ENCODE results near the gene KIRREL3.
A peak's percentile ranks its signal among the peaks of the same experiment; 100 is the strongest.

The KIRREL3 gene

GRCh38 chr11:126639692-126640091, 360.9 kb downstream of the KIRREL3 start:
- no peak for DNase-seq (ENCODE audit: low read depth)
- no peak overlapping the region for H3K4me3 ChIP-seq (ENCODE audit: control insufficient read depth, low read depth, low read length)
- TF ChIP-seq CTCF (conservative IDR thresholded peaks at IDR 0.05; ENCODE audit: control insufficient read depth, insufficient read depth, low read depth, low read length) = no peak

GRCh38 chr11:126638648-126639047, 361.9 kb downstream of the KIRREL3 start:
- H3K4me3 ChIP-seq (ENCODE audit: control insufficient read depth, low read depth, low read length) = no peak overlapping the region
- no peak for TF ChIP-seq CTCF (conservative IDR thresholded peaks at IDR 0.05; ENCODE audit: control insufficient read depth, insufficient read depth, low read depth, low read length)
- DNase-seq (ENCODE audit: low read depth) = no peak

DNA sequence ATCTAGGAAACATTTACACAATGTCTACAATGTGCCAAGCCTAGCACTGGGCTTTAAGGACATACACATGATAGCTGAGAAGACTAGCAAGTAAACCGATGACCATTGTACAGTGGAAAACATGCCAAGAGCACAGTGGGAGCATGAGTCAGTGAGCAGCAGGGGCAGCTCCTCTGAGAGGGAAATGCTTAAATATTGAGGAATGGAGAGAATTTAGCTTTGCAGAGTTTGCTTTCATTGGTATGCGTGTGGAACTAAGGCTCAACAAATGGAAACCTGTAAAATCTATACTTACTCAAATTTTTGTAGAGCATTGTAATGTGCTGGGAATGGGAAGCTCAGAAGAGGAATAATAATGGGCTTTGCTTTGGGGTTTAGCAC, 362.8 kb downstream of the KIRREL3 start:
- no peak overlapping the region for H3K4me3 ChIP-seq (ENCODE audit: control insufficient read depth, low read depth, low read length)
- DNase-seq (ENCODE audit: low read depth) = peak; percentile 86
- TF ChIP-seq CTCF (conservative IDR thresholded peaks at IDR 0.05; ENCODE audit: control insufficient read depth, insufficient read depth, low read depth, low read length) = no peak

GRCh38 chr11:126636911-126637794, 363.4 kb downstream of the KIRREL3 start:
- DNase-seq (ENCODE audit: low read depth) = peak; percentile 74
- no peak for TF ChIP-seq CTCF (conservative IDR thresholded peaks at IDR 0.05; ENCODE audit: control insufficient read depth, insufficient read depth, low read depth, low read length)
- no peak overlapping the region for H3K4me3 ChIP-seq (ENCODE audit: control insufficient read depth, low read depth, low read length)

DNA sequence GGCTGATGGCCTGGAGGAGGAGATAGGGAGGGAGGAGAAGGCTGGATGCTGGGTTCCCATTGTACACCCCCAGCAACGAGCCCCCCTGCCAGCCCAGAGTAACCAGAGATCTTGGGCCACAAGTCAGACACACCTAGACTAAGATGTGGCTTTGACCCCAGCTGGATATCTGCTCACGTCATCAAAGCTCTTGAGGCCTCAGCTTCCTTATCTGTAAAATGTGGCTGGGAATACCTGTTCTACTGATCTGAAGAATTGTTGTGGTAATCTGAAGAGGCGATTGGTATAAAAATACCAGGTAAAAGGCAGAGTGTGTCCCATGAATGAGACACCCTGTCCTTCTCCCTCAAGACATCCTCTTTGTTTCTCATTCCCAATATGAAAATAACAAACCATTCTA, 365.1 kb downstream of the KIRREL3 start:
- no peak for TF ChIP-seq CTCF (conservative IDR thresholded peaks at IDR 0.05; ENCODE audit: control insufficient read depth, insufficient read depth, low read depth, low read length)
- no peak for DNase-seq (ENCODE audit: low read depth)

DNA sequence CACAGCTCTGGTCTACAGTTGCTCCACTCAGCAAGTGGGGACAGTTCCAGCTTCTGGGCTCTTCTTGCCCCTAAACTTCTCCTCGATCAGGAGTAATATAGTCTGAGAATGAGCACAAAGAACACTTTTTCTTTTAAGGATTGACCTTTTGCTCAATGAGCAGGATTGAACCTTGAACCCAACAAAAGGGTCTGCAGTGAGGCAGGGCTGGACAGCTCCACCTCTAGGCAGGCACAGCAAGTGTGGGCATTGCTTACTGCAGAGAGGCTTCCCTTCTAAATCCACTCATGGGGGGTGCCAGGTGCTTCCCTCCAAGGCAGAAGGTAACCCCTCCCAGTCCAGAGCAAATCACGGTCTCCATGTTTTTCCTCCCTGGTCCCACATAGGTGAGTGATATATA, 365.6 kb downstream of the KIRREL3 start:
- no peak for TF ChIP-seq CTCF (conservative IDR thresholded peaks at IDR 0.05; ENCODE audit: control insufficient read depth, insufficient read depth, low read depth, low read length)
- DNase-seq (ENCODE audit: low read depth) = no peak

More for the DNA sequence above, 365.1 kb downstream of the KIRREL3 start:
- no peak overlapping the region for H3K4me3 ChIP-seq (ENCODE audit: control insufficient read depth, low read depth, low read length)

More for the DNA sequence above, 365.6 kb downstream of the KIRREL3 start:
- H3K4me3 ChIP-seq (ENCODE audit: control insufficient read depth, low read depth, low read length) = no peak overlapping the region
